Activated CD8-positive, alpha-beta T cell treated with anti-CD3 and anti-CD28 coated beads, Interleukin-2, amount 10 ng/mL, durations not matched to agents 7 days and 5 days (primary cell): ENCODE results near the gene PIP4K2C. TPM values are rescaled to one million over a fixed set of nuclear protein-coding genes. Genes with fewer than 3 reads are reported as not detected.
"Not testable (repeated sequence)": the region's sequence is repeated elsewhere in the genome, so short reads cannot be mapped to it uniquely, and the experiment has no call there.

ENCODE experiments used
- ATAC-seq: fragments of 150-1000 bp; cut with Tn5 transposase; one replicate; pipeline ENCODE4 v1.10.0; 2021; ENCODE audit warnings: moderate library complexity
- CTCF ChIA-PET: fragments of 350-600 bp; sonication (Branson Sonifier 250); formaldehyde crosslinking; loops from one replicate; lab custom pipeline; 2021; ENCODE audit warnings: antibody characterized with exemption; lab: Charles Lee
- POLR2A ChIA-PET: fragments of 350-600 bp; sonication (Branson Sonifier 250); formaldehyde crosslinking; loops from one replicate; lab custom pipeline; 2021; ENCODE audit warnings: antibody characterized with exemption; lab: Charles Lee
- DNase-seq: peaks from one replicate; pipeline ENCODE4 v3.0.0-alpha.2; 2020
- H3K27ac Mint-ChIP-seq: one replicate; pipeline ENCODE4 v1.8.0; 2021; ENCODE audit warnings: mild to moderate bottlenecking, mixed read lengths
- H3K27me3 Mint-ChIP-seq: one replicate; pipeline ENCODE4 v1.8.0; 2021; ENCODE audit warnings: low read depth, mixed read lengths
- H3K36me3 Mint-ChIP-seq: one replicate; pipeline ENCODE4 v1.8.0; 2021; ENCODE audit warnings: low read depth, mixed read lengths
- H3K4me1 Mint-ChIP-seq: one replicate; pipeline ENCODE4 v1.8.0; 2021; ENCODE audit warnings: low read depth, mixed read lengths
- H3K4me3 Mint-ChIP-seq: one replicate; pipeline ENCODE4 v1.8.0; 2021; ENCODE audit warnings: mild to moderate bottlenecking, mixed read lengths
- H3K9me3 Mint-ChIP-seq: one replicate; pipeline ENCODE4 v1.8.0; 2022; ENCODE audit warnings: mixed read lengths; ENCODE audit not compliant: insufficient read depth
- total RNA-seq, 2 experiments: library from RNA; stranded (reverse); gene quantifications; one replicate each; pipeline ENCODE4 v1.2.3, GENCODE V29; 2021

Gene PIP4K2C
- total RNA-seq, 2 experiments from 2014 or later, result 16.8 to 17.9 TPM

DNA sequence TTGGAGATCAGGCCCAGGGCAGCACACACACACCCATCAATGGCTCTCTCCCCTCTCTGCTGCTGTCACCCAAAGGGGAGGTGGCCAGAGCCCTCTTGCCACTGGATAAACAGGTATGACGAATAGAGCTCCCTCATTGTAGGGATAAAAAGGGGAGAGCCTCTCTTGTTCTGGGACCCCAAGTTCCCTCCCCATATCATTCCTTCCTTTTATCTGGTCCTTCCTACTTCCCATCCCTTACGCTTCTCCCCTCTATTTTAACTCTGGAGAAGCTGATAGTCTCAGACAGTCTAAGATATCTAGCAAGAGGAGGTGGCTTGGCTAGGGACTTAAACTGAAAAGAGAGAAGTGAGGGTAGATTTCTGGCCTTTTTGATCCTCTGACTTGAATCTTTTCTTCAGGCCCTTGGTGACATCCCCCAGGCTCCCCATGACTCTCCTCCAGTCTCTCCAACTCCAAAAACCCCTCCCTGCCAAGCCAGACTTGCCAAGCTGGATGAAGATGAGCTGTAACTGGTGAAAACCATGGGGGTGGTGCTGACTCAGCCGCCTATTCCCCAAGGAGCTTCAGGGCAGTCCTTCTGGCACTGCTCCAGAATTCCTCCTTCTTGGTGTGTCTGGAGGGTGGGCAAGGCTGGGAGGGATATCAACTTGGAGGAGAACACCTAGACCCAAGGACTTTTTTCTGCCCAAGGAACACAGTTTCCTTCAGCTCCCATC is 25.6 kb downstream of the PIP4K2C start:
- Mint-ChIP-seq H3K9me3 (no peaks in the 10 kb centered on the region), H3K27ac (no peak overlapping the region), H3K27me3 (peaks cover 87% of the 10 kb centered on the region), H3K4me1 (peaks cover 26% of the 10 kb centered on the region), H3K4me3 (no peak overlapping the region), H3K36me3 (no peaks in the 10 kb centered on the region)
- ATAC-seq (no peak), DNase-seq (no peak)
- ChIA-PET POLR2A (interaction anchor here (0.6 kb wide), 1 partner anchor 150 kb away, joined by 4 read pairs; no protein-coding TSS in a partner anchor), CTCF (interaction anchor here (0.7 to 4.3 kb wide), 3 partner anchors 11 to 158 kb away, joined by 3 to 28 read pairs (median 3); no protein-coding TSS in a partner anchor)

- ChIA-PET CTCF (no interaction called here), POLR2A (no interaction called here)
- Mint-ChIP-seq H3K4me1 (peaks cover 33% of the 10 kb centered on the region), H3K4me3 (no peak overlapping the region), H3K36me3 (no peaks in the 10 kb centered on the region), H3K27ac (no peak overlapping the region), H3K9me3 (no peaks in the 10 kb centered on the region), H3K27me3 (peaks cover 92% of the 10 kb centered on the region)
- ATAC-seq (no peak), DNase-seq (no peak)
These were observed 26.9 kb downstream of the PIP4K2C start for GRCh38 chr12:57617942-57618341.

- H3K27ac Mint-ChIP-seq, ATAC-seq, H3K4me3 Mint-ChIP-seq, DNase-seq, H3K9me3 Mint-ChIP-seq, H3K36me3 Mint-ChIP-seq, POLR2A ChIA-PET: not testable (repeated sequence)
- peaks cover 91% of the 10 kb centered on the region for H3K27me3 Mint-ChIP-seq
- H3K4me1 Mint-ChIP-seq, result peaks cover 33% of the 10 kb centered on the region
- CTCF ChIA-PET, result interaction anchor here (2.8 to 4.8 kb wide), 2 partner anchors 35 to 160 kb away, joined by 10 to 87 read pairs; partner anchors contain the start of gene GLI1
These were observed 27.4 kb downstream of the PIP4K2C start for GRCh38 chr12:57618431-57618830.

GRCh38 chr12:57618966-57619433 is 28.0 kb downstream of the PIP4K2C start:
- H3K9me3 Mint-ChIP-seq, result no peaks in the 10 kb centered on the region
- H3K4me1 Mint-ChIP-seq, result peaks cover 32% of the 10 kb centered on the region
- H3K36me3 Mint-ChIP-seq, result no peaks in the 10 kb centered on the region
- no peak overlapping the region for H3K27ac Mint-ChIP-seq
- ChIA-PET POLR2A (interaction anchor here (1.6 to 2.1 kb wide), 2 partner anchors 8 to 28 kb away, joined by 4 to 12 read pairs; partner anchors contain the start of genes ARHGEF25 and PIP4K2C), CTCF (interaction anchor here (0.8 to 4.8 kb wide), 5 partner anchors 9 to 160 kb away, joined by 3 to 87 read pairs (median 8); partner anchors contain the start of genes B4GALNT1 and GLI1)
- DNase-seq (no peak), ATAC-seq (no peak)
- no peak overlapping the region for H3K4me3 Mint-ChIP-seq
- H3K27me3 Mint-ChIP-seq, result peaks cover 95% of the 10 kb centered on the region

DNA sequence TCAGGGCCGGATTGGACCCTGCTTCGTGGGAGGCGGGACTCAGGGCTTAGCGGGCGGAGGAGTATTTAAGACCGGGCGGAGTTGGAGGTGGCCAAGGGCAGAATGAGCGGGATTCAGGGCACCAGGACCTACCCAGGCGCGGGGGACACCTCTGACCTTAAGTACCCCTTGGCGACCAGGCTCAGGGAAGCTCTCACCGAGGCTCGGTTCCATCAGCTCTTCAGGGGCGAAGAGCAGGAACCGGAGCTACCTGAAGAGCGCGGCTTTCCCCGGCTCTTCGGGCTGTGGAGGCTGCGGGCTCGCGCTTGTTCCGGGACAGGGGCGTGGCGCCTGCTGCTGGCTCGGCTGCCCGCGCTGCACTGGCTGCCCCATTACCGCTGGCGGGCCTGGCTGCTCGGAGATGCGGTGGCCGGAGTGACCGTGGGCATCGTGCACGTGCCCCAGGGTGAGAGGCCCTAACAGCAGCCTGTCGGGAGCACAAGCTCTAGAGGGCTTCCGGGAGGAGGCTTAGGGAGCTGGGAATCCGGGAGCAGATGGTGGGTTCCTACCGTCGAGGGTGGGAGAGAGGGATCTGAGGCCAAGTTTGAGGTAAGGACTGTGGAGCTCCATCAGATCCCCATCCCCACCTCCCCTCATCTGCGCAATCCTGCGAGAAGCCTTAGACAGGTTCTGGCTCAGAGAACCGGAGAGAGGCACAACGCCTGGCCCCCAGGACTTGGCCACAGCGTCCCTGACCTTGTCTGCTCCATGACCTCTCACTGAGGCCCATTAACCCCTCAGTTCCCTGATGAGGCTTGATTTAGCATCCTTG is 28.6 kb downstream of the PIP4K2C start:
- Mint-ChIP-seq H3K9me3 (no peaks in the 10 kb centered on the region), H3K4me1 (peaks cover 30% of the 10 kb centered on the region), H3K4me3 (no peak overlapping the region), H3K27ac (no peak overlapping the region), H3K36me3 (no peaks in the 10 kb centered on the region), H3K27me3 (peaks cover 94% of the 10 kb centered on the region)
- POLR2A ChIA-PET, result interaction anchor here (1.6 to 2.1 kb wide), 2 partner anchors 9 to 28 kb away, joined by 4 to 12 read pairs; partner anchors contain the start of genes ARHGEF25 and PIP4K2C
- CTCF ChIA-PET, result interaction anchor here (0.8 to 4.8 kb wide), 8 partner anchors 8 to 161 kb away, joined by 3 to 87 read pairs (median 9); partner anchors contain the start of genes B4GALNT1, GLI1 and PIP4K2C
- ATAC-seq, result peak; percentile 37
- peak; percentile 38 for DNase-seq

DNA sequence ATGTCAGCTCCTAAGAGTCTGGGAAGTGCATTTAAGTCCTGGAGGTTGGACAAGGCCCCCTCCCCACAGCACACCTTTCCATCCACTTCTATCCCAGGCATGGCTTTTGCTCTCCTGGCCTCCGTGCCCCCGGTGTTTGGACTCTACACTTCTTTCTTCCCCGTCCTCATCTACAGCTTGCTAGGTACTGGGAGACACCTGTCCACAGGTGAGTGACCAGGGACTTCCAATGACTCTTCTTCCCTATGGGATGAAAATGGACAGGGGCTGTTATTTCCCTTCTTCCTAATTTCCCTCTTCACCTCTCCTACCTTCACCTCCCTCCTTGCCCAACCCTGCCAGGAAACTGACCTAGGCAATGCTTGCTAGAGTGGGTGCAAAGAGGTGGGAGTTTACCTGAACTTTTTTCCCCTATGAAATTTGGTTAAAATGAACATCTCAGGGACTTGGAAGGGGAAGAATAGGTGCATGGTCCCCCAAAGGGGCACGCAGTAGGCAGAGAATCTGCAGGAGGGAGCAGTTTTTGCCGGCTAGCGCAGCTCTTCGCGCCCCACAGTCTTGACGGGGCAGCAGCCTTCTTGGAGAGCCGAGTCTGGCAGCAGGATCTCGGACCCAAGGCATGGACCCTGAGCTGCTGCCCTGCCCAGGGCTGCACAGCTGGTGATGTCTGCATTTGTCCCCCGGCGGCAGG is 29.4 kb downstream of the PIP4K2C start:
- H3K27ac Mint-ChIP-seq, result no peak overlapping the region

DNA sequence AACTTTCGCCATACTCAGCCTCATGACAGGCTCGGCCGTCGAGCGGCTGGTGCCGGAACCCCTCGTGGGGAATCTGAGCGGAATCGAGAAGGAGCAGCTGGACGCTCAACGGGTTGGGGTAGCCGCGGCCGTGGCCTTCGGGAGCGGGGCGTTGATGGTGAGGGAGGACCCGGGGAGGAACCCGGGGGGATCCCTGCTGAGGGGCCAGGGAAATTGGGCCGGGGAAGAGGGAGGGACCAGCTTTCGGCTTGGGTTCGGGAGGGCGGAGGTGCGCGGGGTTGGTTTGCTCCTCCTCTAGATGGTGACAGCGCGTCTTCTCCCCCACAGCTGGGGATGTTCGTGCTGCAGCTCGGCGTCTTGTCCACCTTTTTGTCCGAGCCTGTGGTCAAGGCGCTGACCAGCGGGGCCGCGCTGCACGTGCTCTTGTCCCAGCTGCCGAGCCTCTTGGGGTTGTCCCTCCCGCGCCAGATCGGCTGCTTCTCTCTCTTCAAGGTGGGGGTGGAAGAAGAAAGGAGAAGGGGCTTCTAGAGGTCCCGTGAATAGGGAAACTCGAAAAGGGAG is 30.0 kb downstream of the PIP4K2C start:
- POLR2A ChIA-PET, result interaction anchor here (0.7 to 2.1 kb wide), 3 partner anchors 16 to 139 kb away, joined by 3 to 12 read pairs (median 3); partner anchors contain the start of gene PIP4K2C
- H3K27me3 Mint-ChIP-seq, result peaks cover 93% of the 10 kb centered on the region
- CTCF ChIA-PET, result interaction anchor here (0.7 to 4.8 kb wide), 16 partner anchors 9 to 162 kb away, joined by 3 to 87 read pairs (median 7); partner anchors contain the start of genes ARHGEF25, B4GALNT1, GLI1 and PIP4K2C
- H3K27ac Mint-ChIP-seq, result no peak overlapping the region
- peak overlapping the region; percentile 63 for H3K4me3 Mint-ChIP-seq
- peaks cover 30% of the 10 kb centered on the region for H3K4me1 Mint-ChIP-seq
- H3K36me3 Mint-ChIP-seq, result no peaks in the 10 kb centered on the region
- no peak for DNase-seq
- H3K9me3 Mint-ChIP-seq, result no peaks in the 10 kb centered on the region
- peak; percentile 34 for ATAC-seq

More for the DNA sequence above, 29.4 kb downstream of the PIP4K2C start:
- ChIA-PET CTCF (interaction anchor here (0.7 to 4.8 kb wide), 16 partner anchors 8 to 161 kb away, joined by 3 to 87 read pairs (median 7); partner anchors contain the start of genes ARHGEF25, B4GALNT1, GLI1 and PIP4K2C), POLR2A (interaction anchor here (0.7 to 2.1 kb wide), 4 partner anchors 10 to 138 kb away, joined by 3 to 12 read pairs (median 4); partner anchors contain the start of genes ARHGEF25 and PIP4K2C)
- Mint-ChIP-seq H3K4me1 (peaks cover 30% of the 10 kb centered on the region), H3K4me3 (peak overlapping the region; percentile 63), H3K9me3 (no peaks in the 10 kb centered on the region), H3K27me3 (peaks cover 93% of the 10 kb centered on the region), H3K36me3 (no peaks in the 10 kb centered on the region)
- no peak for DNase-seq
- no peak for ATAC-seq

GRCh38 chr12:57621497-57622292 is 30.7 kb downstream of the PIP4K2C start:
- ATAC-seq (peak; percentile 77), DNase-seq (peak; percentile 64)
- no peaks in the 10 kb centered on the region for H3K36me3 Mint-ChIP-seq
- peaks cover 30% of the 10 kb centered on the region for H3K4me1 Mint-ChIP-seq
- H3K9me3 Mint-ChIP-seq, result no peaks in the 10 kb centered on the region
- ChIA-PET CTCF (interaction anchor here (0.7 to 4.8 kb wide), 23 partner anchors 9 to 164 kb away, joined by 3 to 87 read pairs (median 4); partner anchors contain the start of genes ARHGEF25 and PIP4K2C), POLR2A (interaction anchor here (0.7 to 2.1 kb wide), 2 partner anchors 30 to 139 kb away, joined by 3 to 12 read pairs; partner anchors contain the start of gene PIP4K2C)
- peak overlapping the region; percentile 63 for H3K4me3 Mint-ChIP-seq
- H3K27ac Mint-ChIP-seq, result no peak overlapping the region
- peaks cover 94% of the 10 kb centered on the region for H3K27me3 Mint-ChIP-seq

GRCh38 chr12:57622293-57623245 is 31.6 kb downstream of the PIP4K2C start:
- H3K36me3 Mint-ChIP-seq, result no peaks in the 10 kb centered on the region
- CTCF ChIA-PET, result interaction anchor here (0.8 to 4.8 kb wide), 14 partner anchors 8 to 165 kb away, joined by 3 to 87 read pairs (median 3); partner anchors contain the start of genes ARHGEF25 and PIP4K2C
- no peak overlapping the region for H3K4me3 Mint-ChIP-seq
- peaks cover 32% of the 10 kb centered on the region for H3K4me1 Mint-ChIP-seq
- ATAC-seq, result no peak
- DNase-seq, result no peak
- no peak overlapping the region for H3K27ac Mint-ChIP-seq
- POLR2A ChIA-PET, result no interaction called here
- H3K27me3 Mint-ChIP-seq, result peaks cover 93% of the 10 kb centered on the region
- no peaks in the 10 kb centered on the region for H3K9me3 Mint-ChIP-seq
